Activated CD4-positive, alpha-beta T cell treated with anti-CD3 and anti-CD28 coated beads for 4 hours (primary cell): ENCODE results near the gene LEKR1.

Experiments
- DNase-seq, 2 donors: peaks; one replicate each; pipeline ENCODE4 v3.0.0-alpha.2; 2020

Gene LEKR1

GRCh38 chr3:157065201-157065600 lies 239.0 kb downstream of the LEKR1 start:
- DNase-seq, result no peak

GRCh38 chr3:157066335-157067098 lies 240.4 kb downstream of the LEKR1 start:
- no peak for DNase-seq

GRCh38 chr3:157067114-157067513 lies 241.0 kb downstream of the LEKR1 start:
- no peak for DNase-seq

- no peak for DNase-seq
These were observed 243.3 kb downstream of the LEKR1 start for GRCh38 chr3:157069406-157069805.

- DNase-seq, result no peak
These were observed 243.9 kb downstream of the LEKR1 start for GRCh38 chr3:157069846-157070677.

- DNase-seq, result no peak
These were observed 244.5 kb downstream of the LEKR1 start for GRCh38 chr3:157070678-157070999.

- DNase-seq, result no peak
These were observed 245.8 kb downstream of the LEKR1 start for GRCh38 chr3:157071744-157072525.

- no peak for DNase-seq
These were observed 247.7 kb downstream of the LEKR1 start for GRCh38 chr3:157073810-157074209.

- no peak for DNase-seq
These were observed 248.3 kb downstream of the LEKR1 start for GRCh38 chr3:157074490-157074889.

- no peak for DNase-seq
These were observed 248.8 kb downstream of the LEKR1 start for GRCh38 chr3:157074981-157075380.

GRCh38 chr3:157075693-157076420 lies 249.7 kb downstream of the LEKR1 start:
- DNase-seq, result no peak

- DNase-seq, result no peak
These were observed 251.4 kb downstream of the LEKR1 start for GRCh38 chr3:157077565-157077991.

GRCh38 chr3:157078131-157078810 lies 252.1 kb downstream of the LEKR1 start:
- no peak for DNase-seq

GRCh38 chr3:157078811-157079185 lies 252.6 kb downstream of the LEKR1 start:
- no peak for DNase-seq

- no peak for DNase-seq
These were observed 253.7 kb downstream of the LEKR1 start for GRCh38 chr3:157079676-157080369.

GRCh38 chr3:157081626-157082210 lies 255.6 kb downstream of the LEKR1 start:
- peak; percentile 79 to 88 for DNase-seq

- no peak for DNase-seq
These were observed 256.3 kb downstream of the LEKR1 start for GRCh38 chr3:157082305-157082982.

- DNase-seq, result no peak
These were observed 257.7 kb downstream of the LEKR1 start for GRCh38 chr3:157083824-157084223.

- DNase-seq, result no peak
These were observed 260.1 kb downstream of the LEKR1 start for GRCh38 chr3:157086060-157086750.

GRCh38 chr3:157086775-157087174 lies 260.6 kb downstream of the LEKR1 start:
- no peak for DNase-seq
